NB4 (cell line): ENCODE data around the gene MPC1.

ENCODE experiments used
- CTCF ChIP-seq: IDR thresholded peaks from one replicate; pipeline ENCODE4 v1.5.1; 2012; ENCODE audit warnings: low read depth, low read length
- MYC ChIP-seq: IDR thresholded peaks from 2 replicates; pipeline ENCODE4 v1.6.1; 2011; ENCODE audit warnings: low read depth, low read length
- POLR2A ChIP-seq: IDR thresholded peaks from 2 replicates; pipeline ENCODE4 v1.6.1; 2011; ENCODE audit warnings: mild to moderate bottlenecking; ENCODE audit not compliant: insufficient read length; ENCODE audit errors: extremely low read depth
- TF ChIP-seq, protein P1 (sequence below): IDR thresholded peaks from 2 replicates; pipeline ENCODE4 v1.6.1; 2011; ENCODE audit warnings: low read depth, low read length

GRCh38 chr6:166424431-166424830 lies 41.7 kb upstream of the MPC1 start:
- no peak for TF ChIP-seq CTCF
- TF ChIP-seq POLR2A = no peak
- TF ChIP-seq, protein P1, sequence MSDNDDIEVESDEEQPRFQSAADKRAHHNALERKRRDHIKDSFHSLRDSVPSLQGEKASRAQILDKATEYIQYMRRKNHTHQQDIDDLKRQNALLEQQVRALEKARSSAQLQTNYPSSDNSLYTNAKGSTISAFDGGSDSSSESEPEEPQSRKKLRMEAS = no peak
- no peak for TF ChIP-seq MYC
